Adrenal gland (tissue), 5 donors: ENCODE results near the gene SIPA1.

Source experiments
- CTCF ChIP-seq, 6 experiments: fragments of 450-650 bp in 4 of 6; fragments of 200-600 bp in 2 of 6; sonication (generic) in 1 of 6; IDR thresholded peaks; 1 replicate in 5 of 6; 2 replicates in 1 of 6; pipeline versions ENCODE4 v1.5.1 to v1.8.0; 2016 to 2021; ENCODE audit warnings: antibody characterized with exemption in 6 of 6, mild to moderate bottlenecking in 2 of 6, moderate library complexity in 1 of 6
- POLR2A ChIP-seq, 2 donors: fragments of 450-650 bp; IDR thresholded peaks; one replicate each; pipeline ENCODE4 v1.6.1; 2017; ENCODE audit warnings: antibody characterized with exemption in 2 of 2, mild to moderate bottlenecking in 2 of 2, moderate library complexity in 1 of 2
- donor health status: DM: no; HTN: no; CAD: no.

- no peak for TF ChIP-seq CTCF (IDR thresholded peaks at IDR 0.05)
- no peak for TF ChIP-seq POLR2A (IDR thresholded peaks at IDR 0.05)
These were observed 10.7 kb upstream of the SIPA1 start for GRCh38 chr11:65627202-65627601.
